Natural killer cell treated with Interleukin-12 subunit alpha and Interleukin-12 subunit beta and Interleukin-15 and Interleukin-18, amount 100 ng/mL, for 72 hours (primary cell): Measurements from ENCODE around the gene SERPINB7. TPM values are rescaled to one million over a fixed set of nuclear protein-coding genes. Genes with fewer than 3 reads are reported as not detected.
A peak's percentile ranks its signal among the peaks of the same experiment; 100 is the strongest.

ENCODE experiments used
- ATAC-seq, 2 donors: fragments of 150-1000 bp; cut with Tn5 transposase in 1 of 2; sonication (Bioruptor Pico), chemical (Tn5 transposase) in 1 of 2; 2 replicates each; pipeline ENCODE4 v1.10.0; 2021
- DNase-seq: peaks from one replicate; pipeline ENCODE4 v3.0.0; 2022; ENCODE audit warnings: low spot score
- H3K27ac Mint-ChIP-seq, 2 donors: 1 replicate in 1 of 2; 2 replicates in 1 of 2; pipeline ENCODE4 v1.8.0; 2022; ENCODE audit warnings: mixed read lengths in 2 of 2, mild to moderate bottlenecking in 1 of 2, moderate library complexity in 1 of 2
- H3K27me3 Mint-ChIP-seq, 2 donors: 1 replicate in 1 of 2; 2 replicates in 1 of 2; pipeline ENCODE4 v1.8.0; 2022; ENCODE audit warnings: mixed read lengths in 2 of 2
- H3K36me3 Mint-ChIP-seq: one replicate; pipeline ENCODE4 v1.8.0; 2022; ENCODE audit warnings: mixed read lengths
- H3K4me1 Mint-ChIP-seq, 2 donors: 1 replicate in 1 of 2; 2 replicates in 1 of 2; pipeline ENCODE4 v1.8.0; 2022; ENCODE audit warnings: low read depth in 2 of 2, mixed read lengths in 2 of 2, mild to moderate bottlenecking in 1 of 2
- H3K4me3 Mint-ChIP-seq: one replicate; pipeline ENCODE4 v1.8.0; 2022; ENCODE audit warnings: mixed read lengths
- H3K9me3 Mint-ChIP-seq: 2 replicates; pipeline ENCODE4 v1.8.0; 2022; ENCODE audit warnings: mixed read lengths
- total RNA-seq, 2 donors: library from RNA; stranded (reverse); gene quantifications; one replicate each; pipeline ENCODE4 v1.2.3, GENCODE V29; 2022

SERPINB7 gene
- total RNA-seq, 2 donors from 2014 or later = not detected

- ATAC-seq (no peak), DNase-seq (no peak)
- H3K4me3 Mint-ChIP-seq = no peak overlapping the region
- peaks cover 3 to 18% of the 10 kb centered on the region in 2 donors for H3K4me1 Mint-ChIP-seq
- H3K27me3 Mint-ChIP-seq = peaks cover 13 to 24% of the 10 kb centered on the region in 2 donors
- peak overlapping the region in 1 of 2 donors; percentile 1 for H3K27ac Mint-ChIP-seq
- no peaks in the 10 kb centered on the region for H3K9me3 Mint-ChIP-seq
- H3K36me3 Mint-ChIP-seq = no peaks in the 10 kb centered on the region
These were observed 61.2 kb downstream of the SERPINB7 start for GRCh38 chr18:63836456-63836855.

GRCh38 chr18:63837590-63837989, 62.4 kb downstream of the SERPINB7 start:
- no peak overlapping the region for H3K27ac Mint-ChIP-seq
- ATAC-seq = no peak

GRCh38 chr18:63843008-63843407, 67.8 kb downstream of the SERPINB7 start:
- peaks cover 3 to 19% of the 10 kb centered on the region in 2 donors for H3K27me3 Mint-ChIP-seq
- DNase-seq = no peak
- no peaks in the 10 kb centered on the region for H3K4me1 Mint-ChIP-seq
- no peaks in the 10 kb centered on the region for H3K9me3 Mint-ChIP-seq
- no peak overlapping the region for H3K4me3 Mint-ChIP-seq
- ATAC-seq = no peak
- H3K27ac Mint-ChIP-seq = no peak overlapping the region
- no peaks in the 10 kb centered on the region for H3K36me3 Mint-ChIP-seq

More at GRCh38 chr18:63837590-63837989, 62.4 kb downstream of the SERPINB7 start:
- no peak for DNase-seq
- Mint-ChIP-seq H3K4me3 (no peak overlapping the region), H3K27me3 (peaks cover 14 to 27% of the 10 kb centered on the region in 2 donors), H3K4me1 (peaks cover 0 to 7% of the 10 kb centered on the region in 2 donors), H3K9me3 (no peaks in the 10 kb centered on the region), H3K36me3 (no peaks in the 10 kb centered on the region)

- Mint-ChIP-seq H3K27me3 (peaks cover 3 to 19% of the 10 kb centered on the region in 2 donors), H3K36me3 (no peaks in the 10 kb centered on the region), H3K4me3 (no peak overlapping the region), H3K9me3 (no peaks in the 10 kb centered on the region), H3K27ac (no peak overlapping the region), H3K4me1 (no peaks in the 10 kb centered on the region)
- DNase-seq (no peak), ATAC-seq (peak in 1 of 2 donors; percentile 57)
These were observed 69.0 kb downstream of the SERPINB7 start for GRCh38 chr18:63844254-63844653.

- Mint-ChIP-seq H3K36me3 (no peaks in the 10 kb centered on the region), H3K4me3 (no peak overlapping the region), H3K4me1 (no peaks in the 10 kb centered on the region), H3K9me3 (no peaks in the 10 kb centered on the region), H3K27ac (no peak overlapping the region), H3K27me3 (peaks cover 3 to 15% of the 10 kb centered on the region in 2 donors)
- ATAC-seq = peak in 1 of 2 donors; percentile 64
- DNase-seq = no peak
These were observed 72.9 kb downstream of the SERPINB7 start for GRCh38 chr18:63848159-63848558.

- no peaks in the 10 kb centered on the region for H3K4me1 Mint-ChIP-seq
- no peaks in the 10 kb centered on the region for H3K36me3 Mint-ChIP-seq
- peaks cover 3 to 15% of the 10 kb centered on the region in 2 donors for H3K27me3 Mint-ChIP-seq
- DNase-seq = no peak
- H3K9me3 Mint-ChIP-seq = no peaks in the 10 kb centered on the region
- no peak overlapping the region for H3K4me3 Mint-ChIP-seq
- no peak for ATAC-seq
- no peak overlapping the region for H3K27ac Mint-ChIP-seq
These were observed 74.8 kb downstream of the SERPINB7 start for GRCh38 chr18:63850020-63850419.

GRCh38 chr18:63850636-63851035, 75.4 kb downstream of the SERPINB7 start:
- no peaks in the 10 kb centered on the region for H3K9me3 Mint-ChIP-seq

More at GRCh38 chr18:63850636-63851035, 75.4 kb downstream of the SERPINB7 start:
- DNase-seq (no peak), ATAC-seq (no peak)
- H3K27me3 Mint-ChIP-seq = peaks cover 3 to 14% of the 10 kb centered on the region in 2 donors
- no peaks in the 10 kb centered on the region for H3K36me3 Mint-ChIP-seq
- H3K4me3 Mint-ChIP-seq = no peak overlapping the region
- H3K4me1 Mint-ChIP-seq = no peaks in the 10 kb centered on the region
- H3K27ac Mint-ChIP-seq = no peak overlapping the region

Other genes with a start within 250 kb of the SERPINB7 start
- not detected for gene SERPINB12, start 233.0 kb upstream of the SERPINB7 start, total RNA-seq
- not detected for gene SERPINB13, start 188.1 kb upstream of the SERPINB7 start, total RNA-seq
- not detected for gene SERPINB4, start 131.2 kb upstream of the SERPINB7 start, total RNA-seq
- gene SERPINB3, start 113.5 kb upstream of the SERPINB7 start, total RNA-seq = not detected
- not detected for gene SERPINB11, start 72.5 kb upstream of the SERPINB7 start, total RNA-seq
- not detected for gene SERPINB2, start 112.3 kb downstream of the SERPINB7 start, total RNA-seq
- gene SERPINB10, start 132.5 kb downstream of the SERPINB7 start, total RNA-seq = 1 to 10 TPM in 1 of 2 donors, not detected in 1; 5.1 TPM
- 10 to 100 TPM; 10.3 to 55.4 TPM for gene HMSD, start 173.9 kb downstream of the SERPINB7 start, total RNA-seq
- gene SERPINB8, start 194.7 kb downstream of the SERPINB7 start, total RNA-seq = 10 to 100 TPM; 15.9 to 86.0 TPM